Heart right ventricle (tissue), 12 donors: ENCODE data around the gene ALPP. TPM values are rescaled to one million over a fixed set of nuclear protein-coding genes. Genes with fewer than 3 reads are reported as not detected.

Experiments used
- polyA plus RNA-seq, 2 donors: library from polyadenylated mRNA; stranded (reverse); fragments of 200-250 nt; gene quantifications; one replicate each; pipeline ENCODE4 v1.2.3, GENCODE V29; 2013
- total RNA-seq, 10 donors: library from RNA; stranded (reverse); fragmentation: NEBNext Ultra II Directional in 3 of 10; extraction: Animal tissue kit (Norgen Biotek cat#: 25700) in 3 of 10; gene quantifications; one replicate each; pipeline versions ENCODE4 v1.2.1 to v1.2.4, GENCODE V29; 2021 to 2023
- donor health status: ischemic (EF 13 %, LVEDD 7.1; RV severe dilation, severe dysfunction).
- donor health status: healthy with polysubstance abuse.
- donor health status: DM: no; HTN: yes; CAD: no.
- donor health status: DM: no; HTN: no; CAD: no.
- donor health status: ischemic (EF 25% LVEDD 6.9; RV normal size, moderate dysfunction).
- donor health status: ischemic (EF 25% LVEDD 5.7; RV mildly dilated, moderate dysfunction).
- donor health status: healthy.
- donor health status: nonischemic (EF 11% LVEDD 7.7; RV severe dilation, severe dysfunction).
- donor health status: DM: yes; HTN: yes; CAD: no.
- donor health status: PGD.
- donor health status: ischemic (EF 29% LVEDD 5.4; RV normal size, mild dysfunction).
- donor health status: nonischemic (EF 23%, LVEDD 6.1; RV moderate dilation, normal function).

Gene ALPP
- total and polyA plus RNA-seq, 12 donors, result not detected

Other genes starting within 250 kb of the ALPP start
- not detected for gene ALPG, start 28.1 kb downstream of the ALPP start, total RNA-seq
- not detected for gene ALPG, start 28.1 kb downstream of the ALPP start, polyA plus RNA-seq
- gene ALPI, start 77.4 kb downstream of the ALPP start, total RNA-seq, result not detected
- gene ALPI, start 77.4 kb downstream of the ALPP start, polyA plus RNA-seq, result not detected
- under 1 TPM in 3 of 10 donors, not detected in 7; 0.23 to 0.46 (median 0.31) TPM for gene ECEL1, start 109.1 kb downstream of the ALPP start, total RNA-seq
- 1 to 10 TPM in 1 of 2 donors, not detected in 1; 1.5 TPM for gene ECEL1, start 109.1 kb downstream of the ALPP start, polyA plus RNA-seq
- under 1 TPM in 3 of 10 donors, not detected in 7; 0.12 to 0.35 (median 0.23) TPM for gene PRSS56, start 141.6 kb downstream of the ALPP start, total RNA-seq
- under 1 TPM in 1 of 2 donors, not detected in 1; 0.15 TPM for gene PRSS56, start 141.6 kb downstream of the ALPP start, polyA plus RNA-seq
- under 1 TPM in 3 of 10 donors, not detected in 7; 0.12 to 0.57 (median 0.21) TPM for gene CHRND, start 147.4 kb downstream of the ALPP start, total RNA-seq
- gene CHRND, start 147.4 kb downstream of the ALPP start, polyA plus RNA-seq, result under 1 TPM in 1 of 2 donors, not detected in 1; 0.03 TPM
- gene CHRNG, start 160.9 kb downstream of the ALPP start, total RNA-seq, result not detected
- gene CHRNG, start 160.9 kb downstream of the ALPP start, polyA plus RNA-seq, result not detected
- gene TIGD1, start 171.8 kb downstream of the ALPP start, total RNA-seq, result 1 to 10 TPM; 1.4 to 2.6 (median 2.0) TPM
- 1 to 10 TPM; 1.6 to 6.9 TPM for gene TIGD1, start 171.8 kb downstream of the ALPP start, polyA plus RNA-seq
- gene EIF4E2, start 171.9 kb downstream of the ALPP start, total RNA-seq, result 10 to 100 TPM; 30.3 to 58.1 (median 37.7) TPM
- 10 to 100 TPM; 42.5 to 55.6 TPM for gene EIF4E2, start 171.9 kb downstream of the ALPP start, polyA plus RNA-seq